Measurements from ENCODE around the gene TROAP.
A peak's percentile ranks its signal among the peaks of the same experiment; 100 is the strongest.

The TROAP gene

GRCh38 chr12:49355913-49356312 is 32.9 kb downstream of the TROAP start:
- no peak overlapping the region for H3K4ac ChIP-seq (ENCODE audit: low read length)
- H3K4me1 ChIP-seq (ENCODE audit: control insufficient read depth in 2 of 2, insufficient read depth in 1 of 2, low read depth in 1 of 2, low read length in 2 of 2) = no peaks in the 10 kb centered on the region
- H3K36me3 ChIP-seq (replicated peaks in 1 of 2; ENCODE audit: control insufficient read depth in 2 of 2, insufficient read depth in 2 of 2, low read length in 2 of 2) = no peaks in the 10 kb centered on the region
- no peak overlapping the region for H3K18ac ChIP-seq (ENCODE audit: low read length)
- no peaks in the 10 kb centered on the region for H3K9me3 ChIP-seq (replicated peaks in 1 of 2; ENCODE audit: control insufficient read depth in 2 of 2, insufficient read depth in 1 of 2, low read depth in 1 of 2, low read length in 2 of 2)
- no peaks in the 10 kb centered on the region for H3K79me1 ChIP-seq (ENCODE audit: low read depth, low read length)
- no peak overlapping the region for H4K91ac ChIP-seq (ENCODE audit: low read depth, low read length, poor library complexity)
- no peak overlapping the region for H4K8ac ChIP-seq (ENCODE audit: low read depth, low read length)
- H3K9ac ChIP-seq (ENCODE audit: low read depth, low read length, poor library complexity) = no peak overlapping the region
- H3K27ac ChIP-seq (replicated peaks; ENCODE audit: low read length) = no peak overlapping the region
- no peak overlapping the region for H2AFZ ChIP-seq (ENCODE audit: low read length)
- H2AK5ac ChIP-seq (ENCODE audit: low read depth, low read length) = no peak overlapping the region
- no peak overlapping the region for H3K4me2 ChIP-seq (ENCODE audit: insufficient read depth, low read length, poor library complexity, severe bottlenecking)
- no peak overlapping the region for H2BK15ac ChIP-seq (ENCODE audit: low read length)
- no peak overlapping the region for H2BK12ac ChIP-seq (ENCODE audit: low read length)
- H3K14ac ChIP-seq (ENCODE audit: low read length) = no peak overlapping the region
- WGBS, 2 donors (ENCODE audit: extremely low coverage in 2 of 2, insufficient read length in 2 of 2, insufficient replicate concordance in 1 of 2) = no CpG with 5 or more reads among the region's 10 CpGs
- no peak overlapping the region for H2BK120ac ChIP-seq (ENCODE audit: low read depth, low read length)
- H3K23ac ChIP-seq (ENCODE audit: low read depth, low read length, poor library complexity) = no peak overlapping the region
- H2BK5ac ChIP-seq (ENCODE audit: low read length) = no peak overlapping the region
- H3K27me3 ChIP-seq (ENCODE audit: control insufficient read depth in 3 of 3, insufficient read depth in 3 of 3, low read depth in 1 of 3, low read length in 3 of 3) = no peaks in the 10 kb centered on the region
- DNase-seq (ENCODE audit: low spot score) = no peak
- H3K4me3 ChIP-seq (ENCODE audit: low read length in 2 of 2) = no peak overlapping the region

- DNase-seq (ENCODE audit: low spot score) = no peak
- no CpG with 5 or more reads among the region's 3 CpGs for WGBS, 2 donors (ENCODE audit: extremely low coverage in 2 of 2, insufficient read length in 2 of 2, insufficient replicate concordance in 1 of 2)
- no peak overlapping the region for H2BK12ac ChIP-seq (ENCODE audit: low read length)
- H4K91ac ChIP-seq (ENCODE audit: low read depth, low read length, poor library complexity) = no peak overlapping the region
- no peak overlapping the region for H2AFZ ChIP-seq (ENCODE audit: low read length)
- H2BK15ac ChIP-seq (ENCODE audit: low read length) = no peak overlapping the region
- H3K4me2 ChIP-seq (ENCODE audit: insufficient read depth, low read length, poor library complexity, severe bottlenecking) = no peak overlapping the region
- no peak overlapping the region for H2BK120ac ChIP-seq (ENCODE audit: low read depth, low read length)
- H3K14ac ChIP-seq (ENCODE audit: low read length) = no peak overlapping the region
- H3K36me3 ChIP-seq (replicated peaks in 1 of 2; ENCODE audit: control insufficient read depth in 2 of 2, insufficient read depth in 2 of 2, low read length in 2 of 2) = no peaks in the 10 kb centered on the region
- H3K4ac ChIP-seq (ENCODE audit: low read length) = no peak overlapping the region
- H3K79me1 ChIP-seq (ENCODE audit: low read depth, low read length) = no peaks in the 10 kb centered on the region
- H3K27ac ChIP-seq (replicated peaks; ENCODE audit: low read length) = no peak overlapping the region
- H3K18ac ChIP-seq (ENCODE audit: low read length) = no peak overlapping the region
- H3K27me3 ChIP-seq (ENCODE audit: control insufficient read depth in 3 of 3, insufficient read depth in 3 of 3, low read depth in 1 of 3, low read length in 3 of 3) = no peaks in the 10 kb centered on the region
- H3K9ac ChIP-seq (ENCODE audit: low read depth, low read length, poor library complexity) = no peak overlapping the region
- no peak overlapping the region for H2AK5ac ChIP-seq (ENCODE audit: low read depth, low read length)
- H4K8ac ChIP-seq (ENCODE audit: low read depth, low read length) = no peak overlapping the region
- no peak overlapping the region for H3K4me3 ChIP-seq (ENCODE audit: low read length in 2 of 2)
- H3K9me3 ChIP-seq (replicated peaks in 1 of 2; ENCODE audit: control insufficient read depth in 2 of 2, insufficient read depth in 1 of 2, low read depth in 1 of 2, low read length in 2 of 2) = no peaks in the 10 kb centered on the region
- no peaks in the 10 kb centered on the region for H3K4me1 ChIP-seq (ENCODE audit: control insufficient read depth in 2 of 2, insufficient read depth in 1 of 2, low read depth in 1 of 2, low read length in 2 of 2)
- no peak overlapping the region for H3K23ac ChIP-seq (ENCODE audit: low read depth, low read length, poor library complexity)
- no peak overlapping the region for H2BK5ac ChIP-seq (ENCODE audit: low read length)
These were observed 34.1 kb downstream of the TROAP start for GRCh38 chr12:49357103-49357678.

- no peak overlapping the region for H4K91ac ChIP-seq (ENCODE audit: low read depth, low read length, poor library complexity)
- H4K8ac ChIP-seq (ENCODE audit: low read depth, low read length) = no peak overlapping the region
- no peaks in the 10 kb centered on the region for H3K27me3 ChIP-seq (ENCODE audit: control insufficient read depth in 3 of 3, insufficient read depth in 3 of 3, low read depth in 1 of 3, low read length in 3 of 3)
- H3K4me3 ChIP-seq (ENCODE audit: low read length in 2 of 2) = no peak overlapping the region
- H2BK12ac ChIP-seq (ENCODE audit: low read length) = no peak overlapping the region
- no peak overlapping the region for H3K4me2 ChIP-seq (ENCODE audit: insufficient read depth, low read length, poor library complexity, severe bottlenecking)
- no peaks in the 10 kb centered on the region for H3K9me3 ChIP-seq (replicated peaks in 1 of 2; ENCODE audit: control insufficient read depth in 2 of 2, insufficient read depth in 1 of 2, low read depth in 1 of 2, low read length in 2 of 2)
- no peak overlapping the region for H3K9ac ChIP-seq (ENCODE audit: low read depth, low read length, poor library complexity)
- no peak overlapping the region for H2BK120ac ChIP-seq (ENCODE audit: low read depth, low read length)
- H3K79me1 ChIP-seq (ENCODE audit: low read depth, low read length) = no peaks in the 10 kb centered on the region
- H3K14ac ChIP-seq (ENCODE audit: low read length) = no peak overlapping the region
- H3K4ac ChIP-seq (ENCODE audit: low read length) = no peak overlapping the region
- no peak overlapping the region for H3K27ac ChIP-seq (replicated peaks; ENCODE audit: low read length)
- no peak overlapping the region for H3K18ac ChIP-seq (ENCODE audit: low read length)
- no CpG with 5 or more reads among the region's 7 CpGs for WGBS, 2 donors (ENCODE audit: extremely low coverage in 2 of 2, insufficient read length in 2 of 2, insufficient replicate concordance in 1 of 2)
- H2AK5ac ChIP-seq (ENCODE audit: low read depth, low read length) = no peak overlapping the region
- H2BK5ac ChIP-seq (ENCODE audit: low read length) = no peak overlapping the region
- H3K36me3 ChIP-seq (replicated peaks in 1 of 2; ENCODE audit: control insufficient read depth in 2 of 2, insufficient read depth in 2 of 2, low read length in 2 of 2) = no peaks in the 10 kb centered on the region
- no peak overlapping the region for H3K23ac ChIP-seq (ENCODE audit: low read depth, low read length, poor library complexity)
- no peak overlapping the region for H2BK15ac ChIP-seq (ENCODE audit: low read length)
- H2AFZ ChIP-seq (ENCODE audit: low read length) = peak overlapping the region; percentile 57
- H3K4me1 ChIP-seq (ENCODE audit: control insufficient read depth in 2 of 2, insufficient read depth in 1 of 2, low read depth in 1 of 2, low read length in 2 of 2) = no peaks in the 10 kb centered on the region
- DNase-seq (ENCODE audit: low spot score) = peak; percentile 79
These were observed 35.6 kb downstream of the TROAP start for GRCh38 chr12:49358483-49359141.

- H3K79me1 ChIP-seq (ENCODE audit: low read depth, low read length) = no peaks in the 10 kb centered on the region
- DNase-seq (ENCODE audit: low spot score) = no peak
- no peak overlapping the region for H2BK15ac ChIP-seq (ENCODE audit: low read length)
- H3K4ac ChIP-seq (ENCODE audit: low read length) = no peak overlapping the region
- no peak overlapping the region for H2AFZ ChIP-seq (ENCODE audit: low read length)
- H3K36me3 ChIP-seq (replicated peaks in 1 of 2; ENCODE audit: control insufficient read depth in 2 of 2, insufficient read depth in 2 of 2, low read length in 2 of 2) = no peaks in the 10 kb centered on the region
- no peak overlapping the region for H2BK120ac ChIP-seq (ENCODE audit: low read depth, low read length)
- WGBS, 2 donors (ENCODE audit: extremely low coverage in 2 of 2, insufficient read length in 2 of 2, insufficient replicate concordance in 1 of 2) = no CpG with 5 or more reads among the region's 7 CpGs
- H3K4me3 ChIP-seq (ENCODE audit: low read length in 2 of 2) = no peak overlapping the region
- no peak overlapping the region for H2BK12ac ChIP-seq (ENCODE audit: low read length)
- H2BK5ac ChIP-seq (ENCODE audit: low read length) = no peak overlapping the region
- no peak overlapping the region for H3K9ac ChIP-seq (ENCODE audit: low read depth, low read length, poor library complexity)
- H3K27ac ChIP-seq (replicated peaks; ENCODE audit: low read length) = no peak overlapping the region
- H3K14ac ChIP-seq (ENCODE audit: low read length) = no peak overlapping the region
- no peak overlapping the region for H3K4me2 ChIP-seq (ENCODE audit: insufficient read depth, low read length, poor library complexity, severe bottlenecking)
- H2AK5ac ChIP-seq (ENCODE audit: low read depth, low read length) = no peak overlapping the region
- H4K8ac ChIP-seq (ENCODE audit: low read depth, low read length) = no peak overlapping the region
- no peak overlapping the region for H3K18ac ChIP-seq (ENCODE audit: low read length)
- no peaks in the 10 kb centered on the region for H3K27me3 ChIP-seq (ENCODE audit: control insufficient read depth in 3 of 3, insufficient read depth in 3 of 3, low read depth in 1 of 3, low read length in 3 of 3)
- H3K4me1 ChIP-seq (ENCODE audit: control insufficient read depth in 2 of 2, insufficient read depth in 1 of 2, low read depth in 1 of 2, low read length in 2 of 2) = no peaks in the 10 kb centered on the region
- no peak overlapping the region for H3K23ac ChIP-seq (ENCODE audit: low read depth, low read length, poor library complexity)
- no peaks in the 10 kb centered on the region for H3K9me3 ChIP-seq (replicated peaks in 1 of 2; ENCODE audit: control insufficient read depth in 2 of 2, insufficient read depth in 1 of 2, low read depth in 1 of 2, low read length in 2 of 2)
- H4K91ac ChIP-seq (ENCODE audit: low read depth, low read length, poor library complexity) = no peak overlapping the region
These were observed 36.6 kb downstream of the TROAP start for GRCh38 chr12:49359671-49360070.

All from neuronal stem cell (in vitro differentiated cells).